GM21360 (cell line): ENCODE data around the gene UST.
"Not testable (repeated sequence)": the region's sequence is repeated elsewhere in the genome, so short reads cannot be mapped to it uniquely, and the experiment has no call there.

Source experiments
- ATAC-seq: cut with Tn5 transposase; IDR thresholded peaks from one replicate; pipeline ENCODE4 v1.9.1; 2021; ENCODE audit warnings: mild to moderate bottlenecking, moderate library complexity; ENCODE audit not compliant: unreplicated experiment

UST gene

GRCh38 chr6:148934961-148935360 is 188.1 kb downstream of the UST start:
- ATAC-seq = no peak

DNA sequence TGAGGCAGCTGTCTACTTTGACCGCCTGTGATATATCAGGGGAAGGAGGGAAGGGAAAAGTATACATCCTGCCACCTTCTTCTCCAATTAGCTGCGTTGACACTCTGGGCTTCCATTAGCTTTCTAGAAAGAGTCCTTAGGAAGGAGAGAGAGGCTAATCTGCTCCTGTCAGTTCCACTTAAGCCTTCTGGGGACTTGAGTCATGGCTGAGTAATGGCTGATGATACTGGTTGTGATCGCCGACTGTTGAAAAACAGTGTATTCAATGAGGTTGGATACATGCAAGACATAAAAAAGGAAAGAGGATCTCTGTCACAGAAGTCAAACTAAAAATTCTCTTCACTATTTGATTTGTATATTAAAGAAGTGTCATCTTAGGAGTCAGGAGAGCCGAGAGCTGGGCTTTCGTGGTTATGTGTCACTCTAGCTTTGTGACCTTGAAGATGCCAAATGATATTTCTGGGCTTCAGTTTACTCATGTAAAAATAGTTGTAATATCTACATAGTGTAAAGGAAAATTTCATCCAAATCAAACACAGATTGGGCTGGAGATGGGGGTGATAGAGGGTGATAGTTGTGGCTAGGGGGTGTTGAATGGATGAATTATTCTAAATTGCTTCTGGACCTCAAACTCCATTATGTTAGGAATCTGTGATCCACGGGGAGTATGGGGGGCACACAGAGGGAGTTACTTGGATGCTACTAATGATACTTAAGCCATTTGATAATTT is 189.0 kb downstream of the UST start:
- ATAC-seq = no peak

- ATAC-seq = no peak
Observed at GRCh38 chr6:148943451-148943850, 196.6 kb downstream of the UST start.

- ATAC-seq = no peak
Observed at GRCh38 chr6:148944608-148945007, 197.8 kb downstream of the UST start.

DNA sequence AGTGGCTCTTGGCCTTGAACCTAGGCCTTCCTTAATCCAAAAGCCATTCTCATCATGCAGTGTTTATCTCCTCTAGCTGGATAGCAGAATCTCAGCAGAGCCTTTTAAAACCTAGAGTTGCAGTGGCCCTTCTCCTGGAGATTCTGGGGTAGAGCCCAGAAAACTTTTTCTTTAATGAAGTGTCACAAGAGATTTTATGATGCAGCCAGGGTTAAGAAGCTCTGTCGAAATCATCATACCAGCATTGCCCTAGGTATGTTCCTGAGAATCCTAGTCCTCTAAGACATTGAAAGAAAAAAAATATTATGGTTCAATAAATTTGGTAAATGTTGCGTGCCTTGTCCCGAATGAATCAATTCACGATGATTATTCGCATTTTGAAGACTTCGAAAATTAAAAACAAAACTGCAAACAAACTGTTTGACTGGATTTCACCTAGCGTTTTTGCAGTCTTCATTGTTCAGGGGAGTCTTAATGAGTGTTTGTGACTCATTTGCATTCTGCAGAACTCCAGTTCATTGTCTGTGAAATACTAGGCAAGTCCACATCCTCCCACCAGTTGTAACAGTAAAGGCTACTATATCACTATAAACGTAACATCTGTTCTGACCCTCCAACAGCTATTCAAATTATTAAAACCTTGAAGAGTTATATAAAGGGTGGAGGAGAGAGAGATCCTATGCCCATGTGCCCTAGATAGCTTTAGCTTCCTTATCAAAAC is 198.6 kb downstream of the UST start:
- ATAC-seq = no peak

DNA sequence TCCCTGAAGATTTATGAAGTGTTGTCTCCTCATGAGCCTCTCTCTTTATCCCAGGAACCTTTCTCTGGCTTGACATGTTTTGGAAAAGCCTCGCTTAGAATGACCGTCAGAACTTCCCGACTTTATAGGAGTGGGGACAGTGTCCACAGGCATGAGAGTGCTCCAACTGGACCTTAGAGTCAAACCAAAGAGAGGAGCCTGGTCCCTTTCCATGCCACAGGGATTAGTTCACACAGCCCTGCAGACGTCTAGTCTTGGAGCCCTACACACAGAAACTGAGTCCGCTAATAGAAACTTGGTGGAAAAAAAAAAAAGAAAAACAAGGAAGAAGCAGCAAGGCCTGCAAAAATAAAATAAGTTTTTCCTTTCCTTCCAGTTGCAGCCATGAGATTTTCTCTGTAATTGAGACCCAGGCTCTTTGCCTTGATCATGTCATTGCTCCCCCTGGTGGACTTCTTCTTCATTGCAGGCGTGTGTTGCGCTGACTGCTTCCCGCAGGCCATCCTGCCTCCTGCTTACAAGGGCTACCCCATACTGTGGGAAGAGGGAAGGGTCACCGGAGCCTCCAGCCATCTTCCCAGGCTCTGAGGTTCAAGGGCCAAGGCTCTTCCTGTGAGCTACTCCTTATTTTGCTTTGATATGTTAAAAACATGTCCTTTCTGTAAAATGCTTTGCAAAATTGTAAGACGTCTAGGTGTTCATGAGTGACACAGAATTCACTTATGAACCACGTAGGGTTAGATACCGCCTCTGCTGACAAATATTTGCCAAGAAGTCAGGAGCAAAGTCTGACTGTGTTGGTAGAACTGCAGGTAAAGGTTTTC is 201.0 kb downstream of the UST start:
- ATAC-seq = peak; percentile 75

DNA sequence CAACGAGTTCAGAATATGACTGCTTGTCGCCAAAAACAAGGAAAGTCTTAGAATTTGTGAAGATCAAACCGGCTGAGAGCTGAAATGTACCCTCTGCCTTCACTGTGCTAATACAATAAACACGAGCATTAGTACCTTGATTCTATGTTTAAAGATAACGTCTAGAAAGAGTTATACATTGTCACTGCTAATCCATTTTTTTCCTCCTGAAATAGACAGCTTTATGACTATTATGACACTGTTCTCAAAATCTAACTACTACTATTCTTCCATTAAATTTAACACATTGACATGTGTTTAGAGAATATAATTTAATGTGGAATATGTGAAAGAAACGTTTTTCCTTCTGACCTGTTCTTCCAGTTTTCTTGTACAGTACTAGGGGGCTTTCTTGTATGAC is 204.8 kb downstream of the UST start:
- ATAC-seq = no peak

DNA sequence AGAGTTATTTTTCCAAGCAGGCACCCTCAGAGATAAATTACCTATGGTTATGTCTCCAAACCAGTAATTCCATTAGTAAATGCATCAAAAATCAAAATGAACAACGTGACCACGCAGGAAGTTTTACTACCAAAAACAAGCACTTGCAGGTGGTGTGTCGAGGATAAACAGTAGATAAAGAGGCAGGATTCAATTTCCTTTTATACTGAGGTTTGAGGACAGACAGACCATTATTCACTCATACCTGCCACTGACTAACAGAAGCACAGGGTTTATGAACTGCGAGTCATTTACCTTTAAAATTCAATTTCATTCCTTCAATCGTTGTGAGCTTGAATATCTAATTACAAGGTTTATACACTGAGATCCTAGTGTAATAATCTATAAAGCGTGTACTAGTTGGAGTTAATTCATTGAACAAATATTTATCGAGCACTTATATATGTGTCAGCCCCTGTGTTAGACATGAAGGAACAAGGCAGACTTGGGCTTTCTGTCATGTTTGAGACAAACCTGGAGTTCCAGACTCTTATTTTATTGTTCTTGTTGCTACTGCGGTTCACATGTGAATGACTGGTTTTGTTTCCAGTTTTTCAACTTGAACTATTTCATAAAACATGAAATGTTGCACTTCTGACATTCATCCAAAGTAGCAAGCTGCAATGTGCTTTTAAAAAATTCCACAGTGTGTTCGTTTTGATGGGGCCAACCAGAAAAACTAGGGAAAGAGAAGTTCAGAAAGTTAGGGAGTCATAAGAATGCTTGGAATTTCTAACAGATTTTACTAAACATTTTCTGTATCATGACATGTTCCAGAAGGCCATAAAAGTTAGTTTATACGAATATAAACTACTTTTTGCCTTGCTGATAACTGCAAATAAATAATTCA is 205.6 kb downstream of the UST start:
- ATAC-seq = no peak

DNA sequence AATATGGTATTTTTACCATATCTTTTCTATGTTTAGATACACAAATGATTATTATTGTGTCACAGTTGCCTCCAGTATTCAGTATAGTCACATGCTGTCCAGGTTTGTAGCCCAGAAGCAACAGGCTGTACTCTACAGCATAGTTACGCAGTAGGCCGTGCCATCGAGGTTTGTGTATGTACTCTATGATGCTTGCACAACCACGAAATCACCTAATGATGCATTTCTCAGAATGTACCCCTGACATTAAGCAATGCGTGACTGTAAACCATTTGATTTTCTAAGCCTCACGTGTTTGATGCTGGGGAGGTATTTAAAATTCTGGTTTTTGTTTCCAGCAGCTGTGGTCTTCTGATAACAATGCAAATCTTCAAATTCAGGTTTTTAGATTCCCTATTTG is 207.6 kb downstream of the UST start:
- no peak for ATAC-seq

DNA sequence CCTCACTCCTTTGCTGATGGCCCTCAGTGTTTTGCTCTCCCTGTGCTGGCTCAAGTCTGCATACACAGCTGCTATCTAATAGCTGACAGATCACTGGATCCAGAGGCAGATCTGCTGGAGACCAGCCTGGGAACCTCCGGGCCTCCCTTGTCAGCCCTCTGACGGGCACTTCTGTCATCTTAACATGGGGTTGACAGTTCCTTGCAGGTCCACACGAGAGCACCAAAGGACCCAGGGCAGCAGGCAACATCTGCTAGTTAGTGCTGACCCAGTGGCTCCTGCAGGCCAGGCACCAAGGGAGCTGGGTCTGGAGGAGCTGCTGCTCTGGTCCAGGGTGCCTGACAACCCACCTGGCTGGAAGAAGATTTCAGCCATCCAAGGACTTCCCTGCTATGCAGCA is 208.1 kb downstream of the UST start:
- ATAC-seq = no peak

DNA sequence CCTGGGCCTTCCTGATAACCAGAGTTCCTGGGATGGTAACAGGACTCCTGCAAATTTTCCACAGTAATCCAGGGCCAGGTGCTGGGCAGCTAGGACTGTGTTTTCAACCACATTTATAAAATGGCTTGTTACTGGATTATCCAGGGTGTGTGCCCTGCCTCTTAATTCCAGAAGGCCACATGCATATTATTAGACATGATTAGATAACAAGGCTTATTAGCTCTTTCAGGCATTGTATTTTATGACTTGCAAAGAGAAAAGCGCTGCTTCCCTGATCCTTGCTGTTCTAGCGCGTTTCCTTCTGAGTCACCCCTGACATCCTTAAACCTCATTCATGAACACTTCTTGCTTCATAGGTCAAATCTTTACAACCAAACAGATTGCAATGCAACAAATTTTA is 208.6 kb downstream of the UST start:
- ATAC-seq = no peak

GRCh38 chr6:148956163-148956562 is 209.3 kb downstream of the UST start:
- ATAC-seq = not testable (repeated sequence)

DNA sequence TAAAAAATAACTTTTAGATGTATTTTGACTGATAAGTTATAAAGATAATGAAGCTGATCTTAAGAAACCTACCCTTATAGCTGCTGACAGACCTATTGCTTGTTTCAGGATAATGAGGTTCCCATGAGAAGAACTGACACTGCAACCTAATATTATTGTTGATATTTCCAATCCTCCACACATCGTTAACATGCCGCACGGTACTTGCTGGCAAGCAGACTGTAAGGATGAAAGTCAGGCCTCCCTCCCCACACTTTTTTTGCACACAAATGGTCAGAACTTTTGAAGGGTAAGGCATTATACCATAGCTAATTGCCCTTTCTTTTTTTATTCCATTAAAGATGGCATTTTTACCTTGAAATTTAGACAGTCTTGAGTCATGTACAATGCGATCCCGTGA is 210.9 kb downstream of the UST start:
- ATAC-seq = no peak

DNA sequence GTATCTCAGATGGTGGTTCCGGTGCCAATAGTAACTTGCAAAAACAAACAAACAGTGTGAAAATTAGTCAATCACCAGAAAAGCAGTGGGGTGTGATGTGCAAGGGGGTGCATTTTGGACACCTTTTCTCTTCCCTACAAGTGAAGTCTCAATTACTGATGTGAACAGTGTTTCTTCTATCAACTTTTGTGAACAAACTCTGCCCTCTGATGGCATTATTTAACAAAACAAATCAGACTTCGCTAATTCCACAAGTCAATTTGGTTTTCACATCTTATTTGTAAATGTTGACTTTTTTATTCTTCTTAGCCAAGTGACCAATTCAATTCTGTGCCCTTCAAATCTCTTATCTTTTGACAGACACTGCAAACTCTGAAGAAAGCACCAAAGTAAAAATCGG is 212.2 kb downstream of the UST start:
- no peak for ATAC-seq

DNA sequence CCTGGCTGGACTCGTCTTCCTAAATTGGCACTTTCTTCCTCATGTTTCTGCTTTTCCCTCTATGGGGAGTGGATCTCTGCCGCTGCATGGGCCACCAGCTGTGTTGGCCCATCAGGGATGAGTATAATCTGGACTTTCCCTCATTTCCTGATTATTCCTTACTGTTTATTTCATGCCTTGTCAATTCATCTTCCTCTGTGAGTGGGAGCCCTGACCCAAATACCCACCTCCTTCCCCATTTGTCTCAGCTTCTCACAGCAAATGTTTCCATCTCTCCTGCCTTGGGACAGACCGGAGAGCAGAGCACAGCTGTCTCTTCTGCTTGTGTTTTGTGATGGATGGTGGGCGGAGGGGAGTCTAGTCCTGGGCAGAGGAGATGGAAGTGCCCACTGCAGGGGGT is 212.7 kb downstream of the UST start:
- no peak for ATAC-seq

GRCh38 chr6:148962854-148963515 is 216.2 kb downstream of the UST start:
- ATAC-seq = no peak

DNA sequence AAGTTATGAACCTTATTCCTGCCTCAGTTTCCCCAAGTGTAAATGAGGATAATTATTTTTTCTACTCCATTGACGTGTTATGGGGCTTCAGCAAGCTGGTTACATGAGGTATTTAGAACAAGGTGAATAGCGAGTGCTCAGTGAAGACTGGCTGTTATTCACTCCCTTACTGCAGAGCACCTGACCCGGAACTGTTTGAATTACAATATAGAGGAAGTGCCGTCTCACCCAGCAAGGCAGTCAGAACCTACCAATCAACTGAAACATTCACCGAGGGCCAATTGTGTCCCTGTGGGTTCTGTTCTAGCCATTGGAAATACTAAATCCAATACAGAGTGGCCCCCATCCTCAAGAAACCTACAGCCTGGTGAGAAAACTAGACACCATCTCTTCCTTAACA is 216.9 kb downstream of the UST start:
- no peak for ATAC-seq

- no peak for ATAC-seq
Observed at GRCh38 chr6:148964467-148964866, 217.6 kb downstream of the UST start.

- ATAC-seq = no peak
Observed at GRCh38 chr6:148965287-148965686, 218.5 kb downstream of the UST start.

- no peak for ATAC-seq
Observed at GRCh38 chr6:148967011-148967520, 220.2 kb downstream of the UST start.
